Measurements from ENCODE around the gene VWA5A.

- TF ChIP-seq CTCF (IDR thresholded peaks at IDR 0.05) (no peak), POLR2A (IDR thresholded peaks at IDR 0.05) (peak; percentile 93), EP300 (IDR thresholded peaks at IDR 0.05; ENCODE audit: low read depth) (no peak)
Measured at GRCh38 chr11:124114942-124115781, at the start of gene VWA5A.
